HG03558 (cell line): ENCODE data around the gene CPA4.

Source experiments
- ATAC-seq: cut with Tn5 transposase; IDR thresholded peaks from one replicate; pipeline ENCODE4 v1.9.1; 2021; ENCODE audit warnings: moderate number of reproducible peaks; ENCODE audit not compliant: unreplicated experiment; ENCODE audit errors: extremely low read depth

Gene CPA4

DNA sequence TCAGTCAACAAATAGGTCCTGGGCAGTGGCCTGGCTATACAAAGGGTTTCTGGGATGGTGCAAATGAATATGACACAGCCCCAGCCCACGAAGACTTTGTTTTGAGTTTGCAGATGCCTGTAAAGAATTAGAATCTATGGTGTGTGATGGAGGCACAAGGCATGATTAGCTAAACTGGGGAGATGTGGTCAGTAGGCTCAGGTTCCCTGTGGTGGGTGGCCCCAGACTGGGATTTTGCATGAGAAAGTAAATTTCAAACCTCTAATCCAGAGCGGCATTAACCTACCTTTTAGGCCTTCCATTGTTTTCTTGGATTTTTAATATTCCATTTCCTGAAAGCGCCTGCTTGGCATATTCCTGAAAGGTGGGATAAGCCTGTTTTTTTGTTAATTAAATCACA, 45.3 kb downstream of the CPA4 start:
- no peak for ATAC-seq

DNA sequence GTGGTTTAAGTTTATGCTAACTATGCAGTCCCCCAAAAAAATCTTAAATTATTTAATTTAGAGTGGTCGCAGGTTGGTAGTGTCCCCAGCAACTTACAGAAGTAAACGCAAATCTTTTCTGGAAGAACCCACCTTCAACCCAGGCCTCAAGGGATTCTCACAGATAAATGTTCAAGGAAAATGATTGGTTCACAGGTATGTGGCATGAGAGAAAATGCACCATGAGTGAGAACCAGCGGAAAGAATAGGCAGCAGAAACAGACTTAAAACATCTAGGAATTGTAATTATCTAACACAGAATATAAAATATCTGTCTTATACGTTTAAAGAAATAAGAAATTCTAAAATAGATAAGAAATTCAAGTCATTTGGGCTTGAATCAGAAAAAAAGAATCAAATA, 48.9 kb downstream of the CPA4 start:
- no peak for ATAC-seq

DNA sequence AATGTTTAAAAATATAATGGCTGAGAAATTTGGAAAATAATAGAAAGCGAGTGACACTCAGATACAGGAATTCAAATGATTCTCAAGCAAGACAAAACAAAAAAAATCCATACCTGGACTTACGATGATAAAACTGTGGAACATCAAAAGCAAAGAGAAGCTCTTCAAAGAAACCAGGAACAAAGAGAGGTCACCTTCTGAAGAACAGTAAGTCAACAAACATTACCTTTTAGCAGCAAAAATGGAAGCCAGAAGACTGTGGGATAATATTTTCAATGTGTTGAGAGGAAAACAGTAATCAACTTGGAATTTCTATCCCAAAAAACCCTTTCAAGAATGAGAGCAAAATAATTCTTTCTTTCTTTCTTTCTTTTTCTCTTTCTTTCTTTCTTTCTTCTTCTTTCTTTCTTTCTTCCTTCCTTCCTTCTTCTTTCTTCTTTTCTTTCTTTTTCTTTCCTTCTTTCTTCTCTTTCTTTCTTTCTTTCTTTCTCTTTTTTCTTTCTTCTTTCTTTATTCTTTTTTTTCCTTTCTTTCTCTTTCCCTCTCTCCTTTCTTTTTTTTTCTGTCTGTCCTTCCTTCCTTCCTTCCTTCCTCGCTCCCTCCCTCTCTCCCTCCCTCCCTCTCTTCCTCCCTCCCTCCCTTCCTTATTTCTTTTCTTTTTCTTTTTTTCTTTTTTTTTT, 49.9 kb downstream of the CPA4 start:
- no peak for ATAC-seq

DNA sequence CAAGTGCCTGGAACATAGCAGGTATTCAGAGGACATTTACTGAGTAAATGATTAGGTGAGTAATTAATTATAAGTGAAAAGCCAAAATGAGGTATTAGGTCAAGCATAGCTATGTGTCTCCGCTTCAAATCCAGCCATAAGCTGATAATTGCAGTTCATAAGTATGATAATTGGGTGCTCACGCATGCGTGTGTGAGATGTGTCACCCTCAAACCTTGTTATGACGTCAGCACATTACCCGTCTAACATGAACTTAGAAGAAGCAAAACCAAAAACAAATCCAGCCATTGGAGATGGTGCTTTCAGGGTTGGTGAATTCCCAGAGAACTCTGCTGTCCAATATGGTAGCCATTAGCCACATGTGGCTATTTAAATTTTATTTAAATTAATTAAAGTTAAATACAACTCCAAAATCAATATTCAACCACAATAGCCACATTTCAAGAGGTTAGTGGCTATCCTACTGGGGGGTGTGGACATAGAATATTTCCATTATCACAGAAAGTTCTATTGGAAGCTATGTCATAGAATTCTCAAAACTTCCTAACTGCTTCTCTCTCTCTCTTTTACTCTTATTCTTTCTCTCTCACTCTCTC, 51.4 kb downstream of the CPA4 start, which contains the start of gene CPA5:
Gene CPA5, plus strand, starts transcription at position 546 of the 596 bp plus-strand sequence. CDS start 1,670 bp downstream, outside the sequence.
- no peak for ATAC-seq

DNA sequence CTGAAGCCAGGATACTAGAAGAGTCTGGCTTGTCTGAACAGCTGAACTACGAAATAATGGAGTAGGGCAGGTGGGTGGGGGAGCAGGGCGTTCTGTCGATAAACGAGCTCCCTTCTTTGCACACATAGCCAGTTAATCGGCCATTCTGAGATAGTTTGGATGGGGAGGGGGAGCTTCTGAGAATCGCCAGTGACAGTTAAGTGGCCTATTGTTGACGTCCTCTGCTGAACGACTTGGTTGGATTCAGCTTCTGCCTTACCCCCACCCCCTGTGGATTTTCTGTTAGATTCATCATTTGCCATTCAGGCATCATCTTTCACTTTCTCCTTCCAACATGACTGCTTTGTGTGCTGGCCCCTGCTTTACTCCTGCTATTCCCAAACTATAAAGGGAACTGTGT, 52.2 kb downstream of the CPA4 start:
- no peak for ATAC-seq

DNA sequence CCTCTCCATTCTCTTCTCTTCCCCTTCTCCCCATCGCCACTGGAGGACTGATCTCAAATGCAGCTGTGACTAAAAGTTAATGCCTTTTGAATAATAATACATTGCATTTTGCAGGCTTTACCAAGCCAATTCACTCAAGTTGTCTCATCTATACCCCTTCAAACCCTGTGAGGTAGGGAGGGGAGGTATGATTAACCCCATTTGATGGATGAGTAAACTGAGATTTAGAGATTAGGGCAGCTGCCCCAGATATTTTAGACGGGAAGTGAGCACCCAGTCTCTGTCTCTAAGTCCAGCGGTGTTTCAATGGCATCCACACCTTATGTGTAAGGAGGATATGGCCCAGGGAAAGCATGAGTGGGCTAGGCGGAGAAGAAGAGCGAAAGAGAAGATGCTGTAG, 52.8 kb downstream of the CPA4 start:
- ATAC-seq: no peak

DNA sequence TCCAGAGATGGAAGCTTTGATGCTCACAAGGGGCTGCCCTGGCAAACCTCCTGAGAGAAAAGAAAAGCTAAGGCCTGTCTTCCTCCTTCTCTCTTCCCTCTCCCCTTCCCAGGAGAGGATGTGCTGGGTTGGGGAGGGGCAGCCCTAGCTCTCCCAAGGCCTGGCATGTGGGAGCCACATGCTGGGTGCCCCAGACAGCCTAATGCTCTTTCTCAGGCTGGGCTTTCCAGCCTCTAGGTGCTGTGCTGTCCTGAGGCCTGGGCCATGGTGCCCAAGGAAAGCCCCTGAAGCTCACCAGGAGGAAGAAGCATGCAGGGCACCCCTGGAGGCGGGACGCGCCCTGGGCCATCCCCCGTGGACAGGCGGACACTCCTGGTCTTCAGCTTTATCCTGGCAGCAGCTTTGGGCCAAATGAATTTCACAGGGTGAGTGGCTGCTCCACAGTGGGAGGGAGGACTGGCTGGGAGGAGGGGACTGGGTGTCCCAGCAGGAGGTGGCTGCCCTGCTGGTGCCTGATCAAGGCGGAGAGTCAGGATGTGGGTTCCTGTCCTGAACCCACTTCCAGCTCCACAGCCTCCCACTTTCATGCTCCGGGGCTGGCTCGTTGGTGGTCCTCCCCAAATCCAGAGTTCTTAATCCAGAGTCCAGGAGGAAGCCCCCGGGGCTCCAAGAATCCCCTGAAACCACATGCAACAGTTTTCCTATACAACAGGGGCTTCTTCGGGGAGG, 53.4 kb downstream of the CPA4 start:
- ATAC-seq: no peak

DNA sequence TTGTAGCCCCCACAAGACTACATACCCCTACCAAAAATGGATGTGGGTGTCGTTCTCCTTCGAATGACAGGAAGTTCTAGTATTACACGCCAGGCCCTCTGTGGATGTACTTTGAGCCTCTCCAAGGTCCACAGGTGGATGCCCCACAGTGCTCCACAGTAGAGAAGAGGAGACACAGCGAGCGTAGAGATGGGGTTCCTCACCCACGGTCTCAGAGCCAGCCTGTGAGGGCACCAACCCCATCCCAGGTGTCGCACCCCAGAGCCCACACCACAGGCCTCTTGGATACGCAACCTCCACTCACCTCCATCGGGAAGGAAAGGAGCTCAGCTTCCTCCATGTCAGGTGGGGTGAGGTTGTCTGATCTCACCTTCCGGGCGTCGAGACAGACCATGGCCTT, 54.0 kb downstream of the CPA4 start:
- no peak for ATAC-seq

DNA sequence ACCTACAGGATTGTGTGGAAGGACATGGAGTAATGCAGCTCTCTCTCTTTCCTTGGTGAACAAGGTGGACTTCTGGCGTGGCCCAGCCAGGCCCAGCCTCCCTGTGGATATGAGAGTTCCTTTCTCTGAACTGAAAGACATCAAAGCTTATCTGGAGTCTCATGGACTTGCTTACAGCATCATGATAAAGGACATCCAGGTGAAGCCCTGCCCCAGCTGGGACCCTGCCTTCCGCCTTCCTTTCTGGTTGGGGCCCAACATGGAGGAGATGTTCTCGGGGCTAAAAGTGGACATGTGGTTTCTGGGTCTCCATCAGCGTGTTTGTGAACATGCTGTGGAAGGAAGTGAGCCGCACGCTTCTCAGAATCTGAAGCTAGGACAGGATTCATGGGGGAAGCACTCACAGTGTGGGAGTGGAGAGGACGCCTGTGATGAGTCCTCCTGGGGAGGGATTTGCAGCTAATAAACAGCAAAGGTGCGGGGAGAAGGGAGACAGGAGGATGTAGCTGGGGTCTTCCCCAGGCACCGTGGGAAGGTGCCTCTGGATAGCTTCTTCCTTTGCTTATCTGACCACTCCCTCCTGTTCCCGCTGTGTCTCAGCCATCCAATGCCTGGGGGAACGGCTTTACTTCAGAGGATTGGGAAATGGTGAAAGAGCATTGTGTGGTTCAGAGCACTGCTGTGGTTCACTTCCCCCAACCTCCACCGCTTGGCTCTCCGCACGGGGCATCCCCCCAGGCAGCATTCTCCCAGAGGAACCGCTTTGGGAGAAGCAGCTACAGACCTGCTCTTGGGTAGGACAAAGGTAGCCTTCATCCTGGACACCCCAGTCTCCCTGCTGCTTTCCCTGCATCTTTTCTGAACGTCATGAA, 57.2 kb downstream of the CPA4 start:
- no peak for ATAC-seq

DNA sequence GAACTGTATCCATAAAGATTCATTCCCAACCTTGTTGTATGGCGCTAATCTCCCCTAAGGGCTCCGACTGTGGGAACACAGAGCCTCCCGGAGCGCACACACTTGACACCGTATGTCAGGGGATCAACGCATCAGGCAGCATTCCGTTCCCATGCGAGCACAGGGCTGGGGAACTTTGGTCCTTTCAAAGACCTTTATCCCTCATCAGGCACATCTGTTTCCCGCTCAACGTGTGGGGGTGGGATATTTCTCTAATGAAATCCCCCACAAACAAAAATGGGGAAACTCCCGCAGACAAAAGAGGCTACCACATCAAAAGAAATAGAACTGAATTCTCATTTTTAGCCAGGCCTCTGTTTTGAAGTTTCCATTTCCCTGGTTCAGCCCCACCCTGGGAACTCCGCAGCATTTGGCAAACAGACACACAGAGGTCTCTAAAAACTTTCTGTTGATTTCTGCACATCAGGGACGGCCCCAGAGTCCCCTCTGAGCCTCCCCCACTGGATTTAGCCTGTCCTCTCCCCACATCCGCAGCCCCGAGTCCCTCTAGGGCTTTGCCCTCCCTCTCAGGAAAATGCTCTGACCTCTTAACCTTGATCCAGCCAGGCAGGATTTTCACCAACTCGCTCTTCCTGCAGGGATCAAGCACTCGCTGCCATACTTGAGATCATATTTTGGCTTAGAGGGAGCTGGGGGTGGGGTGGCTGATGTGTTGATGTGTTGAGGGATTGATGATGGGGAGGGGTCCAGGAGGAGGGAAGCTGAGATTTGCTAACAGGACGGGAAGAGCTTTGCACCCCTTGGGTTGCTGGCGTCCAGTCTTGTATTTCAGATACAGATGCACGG, 58.2 kb downstream of the CPA4 start:
- no peak for ATAC-seq

DNA sequence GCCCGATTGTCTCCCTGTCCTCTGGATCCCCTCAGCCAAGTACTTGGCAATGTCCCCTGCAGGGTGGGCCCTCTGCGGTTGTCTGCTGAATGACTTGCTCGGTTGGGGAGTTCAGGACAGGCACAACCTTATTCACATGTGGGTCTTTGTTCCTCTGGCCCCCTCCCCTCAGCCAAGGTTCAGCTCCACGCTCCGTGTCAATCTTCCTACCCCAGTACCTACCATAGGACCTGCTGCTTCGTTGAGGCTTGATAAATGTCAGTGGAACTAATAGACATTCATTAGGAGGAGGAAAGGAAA, 58.8 kb downstream of the CPA4 start:
- no peak for ATAC-seq

DNA sequence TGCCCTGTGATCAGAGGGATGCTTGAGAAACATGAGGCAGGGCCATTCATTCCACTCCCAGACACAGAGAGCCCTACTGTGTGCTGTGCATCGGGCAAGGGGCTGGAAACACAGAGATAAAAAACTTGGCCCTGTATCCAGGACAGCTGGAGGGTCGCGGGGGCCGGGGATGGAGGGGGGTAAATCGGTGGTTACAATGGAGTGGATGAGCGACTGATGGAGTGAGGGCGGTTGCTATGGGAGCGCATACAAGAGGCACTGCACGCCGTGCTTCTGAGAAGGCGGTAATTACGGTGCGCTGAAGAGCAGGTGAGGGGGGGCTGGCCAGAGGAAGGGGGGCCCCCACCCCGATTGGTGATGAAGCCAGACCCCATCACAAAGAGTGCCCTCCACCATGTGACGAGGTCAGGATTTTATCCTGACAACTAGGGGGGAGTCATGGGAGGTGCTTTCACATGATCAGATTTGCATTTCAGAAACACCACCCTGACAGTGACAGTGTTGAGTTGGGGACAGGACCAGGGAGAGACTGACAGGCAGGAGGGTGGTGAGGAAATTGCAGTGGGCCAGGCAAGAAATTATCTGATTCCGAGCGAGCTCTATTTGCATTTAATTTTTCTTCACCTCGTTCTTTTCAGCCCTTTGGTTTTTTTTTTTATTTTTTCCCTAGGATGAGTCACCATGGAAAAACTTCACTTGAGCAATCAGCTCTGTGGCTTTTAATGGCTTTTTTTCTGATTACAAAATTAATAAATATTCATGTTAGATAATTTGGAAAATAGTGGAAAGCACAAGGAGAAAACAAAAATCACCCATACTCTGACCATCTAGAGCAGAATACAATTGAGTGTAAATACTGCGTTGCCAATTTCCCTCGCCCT, 59.5 kb downstream of the CPA4 start:
- ATAC-seq: no peak

DNA sequence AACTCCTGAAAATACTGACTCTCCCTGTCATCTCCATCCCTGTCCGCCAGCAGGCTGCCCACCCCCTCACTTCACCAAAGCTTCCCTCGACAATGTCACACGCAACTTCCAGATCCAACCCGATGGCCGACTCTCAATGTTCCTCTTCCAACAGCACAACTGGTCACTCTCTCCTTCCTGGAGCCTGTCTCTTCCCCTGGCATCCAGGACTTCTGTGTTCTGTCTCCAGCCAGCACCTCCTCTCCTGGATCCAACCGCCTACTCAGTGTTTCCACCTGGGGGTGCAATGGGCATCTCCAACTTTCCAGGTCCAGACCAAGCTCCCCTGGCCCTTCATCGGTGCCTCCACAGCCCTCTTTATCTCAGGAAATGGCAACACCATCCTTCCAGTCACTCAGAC, 60.2 kb downstream of the CPA4 start:
- no peak for ATAC-seq

DNA sequence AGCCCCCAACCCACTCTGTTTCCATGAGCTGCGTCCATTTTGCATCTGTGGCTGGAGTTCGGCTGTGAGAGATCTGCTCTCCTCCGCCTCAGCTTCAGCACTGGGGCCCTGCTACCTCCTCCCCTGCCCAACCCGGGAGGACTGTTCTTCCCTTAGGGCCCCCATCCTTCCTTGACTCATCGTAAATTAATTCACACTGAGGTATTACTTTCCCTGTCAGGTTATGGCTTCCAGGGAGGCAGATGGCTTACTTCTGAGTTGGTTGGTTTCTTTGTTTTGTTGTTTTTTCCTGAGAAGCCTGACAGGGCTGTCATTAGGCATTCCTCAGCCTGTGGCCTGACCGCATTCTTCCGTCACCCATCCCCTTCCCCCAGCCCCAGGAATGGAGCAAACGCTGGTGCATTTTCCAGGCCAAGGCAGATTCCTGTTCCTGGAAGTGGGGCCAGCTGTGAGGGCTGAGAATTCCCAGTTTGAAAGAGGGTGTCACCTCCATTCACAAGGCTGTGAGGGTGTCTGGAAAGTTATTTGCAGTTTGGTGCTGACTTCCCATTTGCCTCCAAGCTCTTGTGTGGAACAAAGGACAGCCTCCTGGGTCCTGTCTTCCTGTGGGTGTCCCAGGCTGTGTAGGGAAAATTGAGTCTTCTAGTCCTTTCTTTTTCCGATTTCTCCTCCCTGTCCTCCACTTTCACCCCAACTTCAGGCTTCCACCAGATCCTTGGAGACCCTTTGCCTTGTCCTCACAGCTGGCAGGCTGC, 63.3 kb downstream of the CPA4 start:
- no peak for ATAC-seq

DNA sequence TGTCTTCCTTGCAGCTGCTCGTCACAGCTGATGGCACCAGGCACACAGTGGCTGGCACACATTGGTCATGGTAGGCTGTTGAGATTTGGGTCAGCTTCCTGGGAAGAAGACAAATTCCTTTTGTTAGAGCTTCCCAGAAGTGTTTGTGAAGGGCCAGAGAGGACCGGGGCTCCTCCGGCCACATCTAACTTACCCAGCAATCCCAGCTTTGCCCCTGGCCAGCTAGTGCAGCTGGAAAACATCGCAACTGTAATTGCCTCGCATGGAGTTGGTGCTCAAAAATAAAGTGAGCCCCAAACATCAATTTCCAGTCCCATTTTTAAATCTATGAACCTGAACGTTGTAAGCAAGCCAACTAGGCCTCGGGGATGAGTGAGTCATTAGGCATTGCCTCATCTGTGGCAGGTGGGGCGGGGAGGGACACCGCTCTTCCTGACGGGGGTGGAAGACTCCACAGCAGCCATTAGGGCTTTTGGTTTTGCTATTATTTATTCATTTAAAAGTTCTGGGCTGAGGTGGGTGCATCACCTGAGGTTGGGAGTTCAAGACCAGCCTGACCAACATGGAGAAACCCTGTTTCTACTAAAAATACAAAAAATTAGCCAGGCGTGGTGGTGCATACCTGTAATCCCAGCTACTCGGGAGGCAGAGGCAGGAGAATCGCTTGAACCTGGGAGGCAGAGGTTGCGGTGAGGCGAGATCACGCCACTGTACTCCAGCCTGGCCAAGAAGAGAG, 64.1 kb downstream of the CPA4 start:
- no peak for ATAC-seq

DNA sequence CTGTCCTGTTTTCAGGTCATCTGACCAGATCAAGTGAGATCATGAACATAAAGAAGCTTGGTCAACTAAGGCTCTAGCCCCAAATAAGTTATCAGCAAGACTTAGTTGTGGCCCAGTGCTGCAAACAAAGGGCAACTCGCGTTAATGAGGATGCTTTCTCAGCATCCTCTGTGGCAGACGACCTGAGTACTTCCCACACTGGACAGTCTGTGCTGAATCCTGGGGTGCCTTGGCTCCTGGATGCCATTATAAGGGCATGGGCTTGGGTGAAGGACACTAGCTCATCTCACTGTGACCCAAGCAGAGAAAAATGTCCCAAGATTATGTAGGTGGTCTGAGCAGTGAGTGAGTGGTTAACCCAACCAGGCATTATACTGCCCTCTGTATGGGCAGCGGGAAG, 65.5 kb downstream of the CPA4 start:
- ATAC-seq: no peak

DNA sequence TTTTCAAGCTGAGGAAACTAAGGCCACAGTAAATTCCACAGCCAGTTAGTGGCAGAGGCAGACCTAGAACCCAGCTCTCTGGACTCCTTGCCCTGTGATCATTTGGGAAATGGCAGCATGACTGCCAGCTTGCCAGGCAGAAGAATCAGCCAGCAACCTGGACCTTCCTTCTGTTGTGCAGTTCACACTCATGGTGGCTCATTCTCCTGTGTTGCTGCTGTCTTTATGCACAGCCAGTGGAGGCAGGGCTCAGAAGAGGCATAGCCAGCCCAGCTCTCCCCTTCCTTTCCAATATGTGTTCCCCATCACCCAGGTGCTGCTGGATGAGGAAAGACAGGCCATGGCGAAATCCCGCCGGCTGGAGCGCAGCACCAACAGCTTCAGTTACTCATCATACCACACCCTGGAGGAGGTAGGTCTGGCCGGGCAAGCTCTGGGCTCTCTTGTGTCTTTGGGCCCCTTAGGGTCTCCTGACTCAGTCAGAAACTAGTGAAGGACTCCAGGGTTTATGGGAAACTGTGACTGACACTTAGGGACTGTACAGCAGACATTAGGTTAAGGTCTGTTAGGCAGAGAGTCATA, 66.4 kb downstream of the CPA4 start:
- no peak for ATAC-seq
